Measurements from ENCODE around the gene ADAMTSL3. TPM values are rescaled to one million over a fixed set of nuclear protein-coding genes. Genes with fewer than 3 reads are reported as not detected.

The ADAMTSL3 gene
- total RNA-seq, 2 donors from 2014 or later, result 0.79 to 3.4 TPM

GRCh38 chr15:83671603-83672002, 17.7 kb downstream of the ADAMTSL3 start:
- 67 to 77% methylated on average over 1 to 2 of the region's 2 CpGs for WGBS, 2 experiments (ENCODE audit: insufficient coverage in 1 of 2, insufficient read length in 1 of 2)
- Histone ChIP-seq H3K27ac (ENCODE audit: low read depth, low read length) (no peak overlapping the region), H3K36me3 (ENCODE audit: control insufficient read depth, insufficient read depth, low read length) (no peaks in the 10 kb centered on the region), H3K9me3 (ENCODE audit: control insufficient read depth, low read length) (peaks cover 5% of the 10 kb centered on the region), H3K4me1 (ENCODE audit: control insufficient read depth, insufficient read depth, low read length) (peaks cover 7% of the 10 kb centered on the region), H3K27me3 (ENCODE audit: control insufficient read depth, insufficient read depth, low read length, poor library complexity, severe bottlenecking) (no peaks in the 10 kb centered on the region), H3K9ac (ENCODE audit: extremely low read depth, low read length, poor library complexity, severe bottlenecking) (no peak overlapping the region), H3K4me3 (ENCODE audit: low read length) (no peak overlapping the region)
- Mint-ChIP-seq H3K9me3 (peaks cover 6% of the 10 kb centered on the region), H3K4me1 (peaks cover 16% of the 10 kb centered on the region), H3K27me3 (ENCODE audit: insufficient read depth) (peaks cover 3% of the 10 kb centered on the region), H3K4me3 (no peak overlapping the region), H3K27ac (no peak overlapping the region), H3K36me3 (ENCODE audit: low read depth) (no peaks in the 10 kb centered on the region)
- no peak for DNase-seq
- no peak for TF ChIP-seq CTCF (conservative IDR thresholded peaks at IDR 0.05)

GRCh38 chr15:83673385-83673784, 19.5 kb downstream of the ADAMTSL3 start:
- no peak overlapping the region for H3K9ac ChIP-seq (ENCODE audit: extremely low read depth, low read length, poor library complexity, severe bottlenecking)
- H3K27ac ChIP-seq (ENCODE audit: low read depth, low read length), result no peak overlapping the region
- H3K4me3 ChIP-seq (ENCODE audit: low read length), result no peak overlapping the region
- peaks cover 6% of the 10 kb centered on the region for H3K9me3 Mint-ChIP-seq
- no peaks in the 10 kb centered on the region for H3K36me3 ChIP-seq (ENCODE audit: control insufficient read depth, insufficient read depth, low read length)
- 90 to 100% methylated on average over 1 of the region's 1 CpG for WGBS, 2 experiments (ENCODE audit: insufficient coverage in 1 of 2, insufficient read length in 1 of 2)
- peaks cover 3% of the 10 kb centered on the region for H3K27me3 Mint-ChIP-seq (ENCODE audit: insufficient read depth)
- TF ChIP-seq CTCF (conservative IDR thresholded peaks at IDR 0.05), result no peak
- H3K9me3 ChIP-seq (ENCODE audit: control insufficient read depth, low read length), result peaks cover 5% of the 10 kb centered on the region
- no peak for DNase-seq
- no peak overlapping the region for H3K27ac Mint-ChIP-seq
- peaks cover 7% of the 10 kb centered on the region for H3K4me1 ChIP-seq (ENCODE audit: control insufficient read depth, insufficient read depth, low read length)
- no peaks in the 10 kb centered on the region for H3K36me3 Mint-ChIP-seq (ENCODE audit: low read depth)
- H3K4me1 Mint-ChIP-seq, result peaks cover 16% of the 10 kb centered on the region
- H3K27me3 ChIP-seq (ENCODE audit: control insufficient read depth, insufficient read depth, low read length, poor library complexity, severe bottlenecking), result no peaks in the 10 kb centered on the region
- H3K4me3 Mint-ChIP-seq, result no peak overlapping the region

- Mint-ChIP-seq H3K27me3 (ENCODE audit: insufficient read depth) (no peaks in the 10 kb centered on the region), H3K4me3 (no peak overlapping the region), H3K27ac (no peak overlapping the region), H3K36me3 (ENCODE audit: low read depth) (no peaks in the 10 kb centered on the region), H3K4me1 (no peaks in the 10 kb centered on the region), H3K9me3 (peaks cover 5% of the 10 kb centered on the region)
- Histone ChIP-seq H3K4me1 (ENCODE audit: control insufficient read depth, insufficient read depth, low read length) (no peaks in the 10 kb centered on the region), H3K27me3 (ENCODE audit: control insufficient read depth, insufficient read depth, low read length, poor library complexity, severe bottlenecking) (no peaks in the 10 kb centered on the region), H3K36me3 (ENCODE audit: control insufficient read depth, insufficient read depth, low read length) (no peaks in the 10 kb centered on the region), H3K27ac (ENCODE audit: low read depth, low read length) (no peak overlapping the region), H3K9me3 (ENCODE audit: control insufficient read depth, low read length) (no peaks in the 10 kb centered on the region), H3K9ac (ENCODE audit: extremely low read depth, low read length, poor library complexity, severe bottlenecking) (no peak overlapping the region), H3K4me3 (ENCODE audit: low read length) (no peak overlapping the region)
- WGBS, 2 experiments (ENCODE audit: insufficient coverage in 1 of 2, insufficient read length in 1 of 2), result 91 to 100% methylated on average over 3 of the region's 3 CpGs
- no peak for TF ChIP-seq CTCF (conservative IDR thresholded peaks at IDR 0.05)
- DNase-seq, result no peak
Measured at GRCh38 chr15:83682476-83683088, 28.7 kb downstream of the ADAMTSL3 start.
